K562 (cell line): ENCODE measurements around the gene ATXN7L2. TPM values are rescaled to one million over a fixed set of nuclear protein-coding genes. Genes with fewer than 3 reads are reported as not detected.
A peak's percentile ranks its signal among the peaks of the same experiment; 100 is the strongest.

Experiments used
- CBFB ChIP-seq: sonication (generic); formaldehyde crosslinking; IDR thresholded peaks from 2 replicates; pipeline ENCODE4 v1.4.0; 2020; ENCODE audit warnings: mild to moderate bottlenecking, missing genetic modification reagents
- CBX3 ChIP-seq, 2 experiments: IDR thresholded peaks; 1 replicate in 1 of 2; 2 replicates in 1 of 2; pipeline ENCODE4 v1.6.1; 2012; ENCODE audit warnings: inconsistent platforms in 2 of 2, low read length in 2 of 2, borderline replicate concordance in 1 of 2, control low read depth in 1 of 2
- FOXM1 ChIP-seq, 2 experiments: fragments of 450-650 bp in 1 of 2; sonication (generic) in 1 of 2; formaldehyde crosslinking in 1 of 2; IDR thresholded peaks; 2 replicates each; pipeline versions ENCODE4 v1.6.1 to v1.9.0; 2017 to 2022; ENCODE audit warnings: low read depth in 2 of 2, mild to moderate bottlenecking in 2 of 2, missing genetic modification reagents in 1 of 2, moderate library complexity in 1 of 2
- FOXP1 ChIP-seq: sonication (generic); formaldehyde crosslinking; IDR thresholded peaks from 2 replicates; pipeline ENCODE4 v1.8.0; 2022; ENCODE audit warnings: mild to moderate bottlenecking, missing genetic modification reagents
- NCOA2 ChIP-seq, 2 experiments: fragments of 450-650 bp; IDR thresholded peaks; 2 replicates each; pipeline ENCODE4 v1.6.1; 2018; ENCODE audit warnings: mild to moderate bottlenecking in 2 of 2, moderate library complexity in 1 of 2; ENCODE audit not compliant: partially characterized antibody in 2 of 2
- POLR3A ChIP-seq: IDR thresholded peaks from 2 replicates; pipeline ENCODE4 v1.6.1; 2011; ENCODE audit warnings: borderline replicate concordance, mild to moderate bottlenecking, moderate library complexity; ENCODE audit not compliant: insufficient read length, insufficient read depth; ENCODE audit errors: extremely low read depth
- ZNF140 ChIP-seq: fragments of 250-450 bp; sonication (Bioruptor Pico); IDR thresholded peaks from 2 replicates; pipeline ENCODE4 v1.8.0; 2021; ENCODE audit warnings: moderate library complexity, mild to moderate bottlenecking, inconsistent platforms
- ZNF143 ChIP-seq: sonication (generic); formaldehyde crosslinking; IDR thresholded peaks from 2 replicates; pipeline ENCODE4 v1.9.0; 2022; ENCODE audit warnings: mild to moderate bottlenecking, missing genetic modification reagents
- ZNF57 ChIP-seq: fragments of 450-650 bp; formaldehyde crosslinking; IDR thresholded peaks from 2 replicates; pipeline ENCODE4 v1.4.0; 2020; ENCODE audit warnings: mild to moderate bottlenecking, moderate library complexity
- polyA plus RNA-seq, 8 experiments: library from polyadenylated mRNA; depleted of rRNA in 4 of 8; stranded (reverse) in 5 of 8; unstranded in 3 of 8; fragments of >200 nt; fragmentation: Nextera tagmentation in 2 of 8; fragmentation: Illumina TruSeq in 1 of 8; extraction: Ambion mirVana in 2 of 8; extraction: Trizol in 1 of 8; gene quantifications; 2 replicates each; pipeline versions ENCODE4 v1.2.1 to v1.2.3, GENCODE V29; 2011 to 2014; ENCODE audit warnings: inconsistent platforms in 1 of 8, missing spikeins in 1 of 8
- total RNA-seq, 7 experiments: library from RNA; depleted of rRNA in 6 of 7; stranded (reverse); fragments of >200 nt in 6 of 7; fragmentation: Illumina TruSeq in 2 of 7; extraction: Trizol in 2 of 7; gene quantifications; 2 replicates each; pipeline versions ENCODE4 v1.2.1 to v1.2.3, GENCODE V29; 2011 to 2021; ENCODE audit warnings: low replicate concordance in 1 of 7
- TF ChIP-seq, protein P1 (sequence below), 2 experiments: fragments of 450-650 bp in 1 of 2; sonication (generic) in 1 of 2; formaldehyde crosslinking in 1 of 2; IDR thresholded peaks; 2 replicates each; pipeline versions ENCODE4 v1.7.1 to v1.9.0; 2016 to 2022; ENCODE audit warnings: inconsistent platforms in 1 of 2, mild to moderate bottlenecking in 1 of 2, missing genetic modification reagents in 1 of 2
- TF ChIP-seq, protein P2 (sequence below): fragments of 250-450 bp; sonication (Bioruptor Pico); IDR thresholded peaks from 2 replicates; pipeline ENCODE4 v1.5.0; 2021; ENCODE audit warnings: mild to moderate bottlenecking, borderline replicate concordance
- TF ChIP-seq, protein P3 (sequence below): sonication (generic); formaldehyde crosslinking; IDR thresholded peaks from 2 replicates; pipeline ENCODE4 v1.8.1; 2022; ENCODE audit warnings: missing genetic modification reagents

Gene ATXN7L2
- total and polyA plus RNA-seq, 9 of the 15 experiments (the other 6 are each of a cell fraction or from before 2014, with no cell fraction given): 0.21 to 10.4 (median 5.8) TPM

DNA sequence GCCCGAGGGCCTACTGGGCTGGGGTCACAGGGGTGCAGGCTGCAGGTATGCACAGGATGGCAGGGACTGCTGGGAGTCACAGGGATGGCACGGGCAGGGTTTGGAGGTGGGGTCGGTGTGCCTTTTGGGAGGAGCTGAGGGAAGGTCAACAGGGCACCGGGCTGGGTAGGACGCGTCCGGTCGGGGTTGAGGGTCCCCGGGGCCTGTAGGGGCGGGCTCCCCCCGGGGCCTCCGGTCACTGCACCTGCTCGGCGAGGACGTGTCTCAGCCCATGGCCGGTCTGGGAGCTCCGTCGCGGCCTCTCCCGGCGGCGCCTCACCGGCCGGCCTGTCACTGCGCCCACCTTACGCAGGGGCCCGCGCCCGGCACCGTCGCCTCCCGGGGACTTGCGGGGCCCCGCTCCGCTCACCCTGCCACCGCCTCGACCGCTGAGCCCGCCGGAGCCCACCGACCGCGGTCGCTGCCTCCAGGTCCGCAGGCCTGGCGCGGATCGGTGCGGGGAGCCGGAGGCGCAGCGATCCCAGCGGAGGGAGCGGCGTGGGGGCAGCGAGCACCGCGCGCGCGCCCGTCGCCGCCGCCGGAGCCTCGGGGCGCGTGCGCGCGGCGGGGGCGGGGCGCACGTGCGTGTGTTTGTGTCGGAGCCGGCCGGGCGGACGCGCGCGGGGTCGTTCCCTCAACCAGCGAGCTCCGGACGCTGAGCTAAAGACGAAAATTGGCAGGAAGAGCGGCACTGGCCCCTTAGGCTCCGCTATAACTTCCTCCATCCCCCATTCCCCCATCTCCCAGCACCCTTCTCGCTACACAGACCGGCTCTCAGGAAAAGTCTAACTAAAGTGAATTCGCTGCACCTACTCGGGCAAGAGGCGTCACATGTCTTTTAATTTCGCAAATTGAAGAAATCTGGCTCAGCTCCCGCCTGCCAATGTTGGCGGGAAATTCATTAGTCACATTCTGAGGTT, 25.8 kb downstream of the ATXN7L2 start, which contains the start of gene AMIGO1 (continued):
- TF ChIP-seq, protein P1, sequence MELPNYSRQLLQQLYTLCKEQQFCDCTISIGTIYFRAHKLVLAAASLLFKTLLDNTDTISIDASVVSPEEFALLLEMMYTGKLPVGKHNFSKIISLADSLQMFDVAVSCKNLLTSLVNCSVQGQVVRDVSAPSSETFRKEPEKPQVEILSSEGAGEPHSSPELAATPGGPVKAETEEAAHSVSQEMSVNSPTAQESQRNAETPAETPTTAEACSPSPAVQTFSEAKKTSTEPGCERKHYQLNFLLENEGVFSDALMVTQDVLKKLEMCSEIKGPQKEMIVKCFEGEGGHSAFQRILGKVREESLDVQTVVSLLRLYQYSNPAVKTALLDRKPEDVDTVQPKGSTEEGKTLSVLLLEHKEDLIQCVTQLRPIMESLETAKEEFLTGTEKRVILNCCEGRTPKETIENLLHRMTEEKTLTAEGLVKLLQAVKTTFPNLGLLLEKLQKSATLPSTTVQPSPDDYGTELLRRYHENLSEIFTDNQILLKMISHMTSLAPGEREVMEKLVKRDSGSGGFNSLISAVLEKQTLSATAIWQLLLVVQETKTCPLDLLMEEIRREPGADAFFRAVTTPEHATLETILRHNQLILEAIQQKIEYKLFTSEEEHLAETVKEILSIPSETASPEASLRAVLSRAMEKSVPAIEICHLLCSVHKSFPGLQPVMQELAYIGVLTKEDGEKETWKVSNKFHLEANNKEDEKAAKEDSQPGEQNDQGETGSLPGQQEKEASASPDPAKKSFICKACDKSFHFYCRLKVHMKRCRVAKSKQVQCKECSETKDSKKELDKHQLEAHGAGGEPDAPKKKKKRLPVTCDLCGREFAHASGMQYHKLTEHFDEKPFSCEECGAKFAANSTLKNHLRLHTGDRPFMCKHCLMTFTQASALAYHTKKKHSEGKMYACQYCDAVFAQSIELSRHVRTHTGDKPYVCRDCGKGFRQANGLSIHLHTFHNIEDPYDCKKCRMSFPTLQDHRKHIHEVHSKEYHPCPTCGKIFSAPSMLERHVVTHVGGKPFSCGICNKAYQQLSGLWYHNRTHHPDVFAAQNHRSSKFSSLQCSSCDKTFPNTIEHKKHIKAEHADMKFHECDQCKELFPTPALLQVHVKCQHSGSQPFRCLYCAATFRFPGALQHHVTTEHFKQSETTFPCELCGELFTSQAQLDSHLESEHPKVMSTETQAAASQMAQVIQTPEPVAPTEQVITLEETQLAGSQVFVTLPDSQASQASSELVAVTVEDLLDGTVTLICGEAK (IDR thresholded peaks at IDR 0.05): no peak
- TF ChIP-seq, protein P1 (CRISPR knock-in tag; IDR thresholded peaks at IDR 0.05): no peak
- no peak for TF ChIP-seq NCOA2 (IDR thresholded peaks at IDR 0.05; ENCODE audit: partially characterized antibody in 2 of 2)
- TF ChIP-seq CBX3 (IDR thresholded peaks at IDR 0.05; ENCODE audit: borderline replicate concordance in 1 of 2, low read length in 2 of 2): no peak
- TF ChIP-seq FOXP1 (CRISPR knock-in tag): 0 out of 2 replicates have a peak, but pooled peaks have one; percentile 24
- no peak for TF ChIP-seq ZNF140
- TF ChIP-seq, protein P2, sequence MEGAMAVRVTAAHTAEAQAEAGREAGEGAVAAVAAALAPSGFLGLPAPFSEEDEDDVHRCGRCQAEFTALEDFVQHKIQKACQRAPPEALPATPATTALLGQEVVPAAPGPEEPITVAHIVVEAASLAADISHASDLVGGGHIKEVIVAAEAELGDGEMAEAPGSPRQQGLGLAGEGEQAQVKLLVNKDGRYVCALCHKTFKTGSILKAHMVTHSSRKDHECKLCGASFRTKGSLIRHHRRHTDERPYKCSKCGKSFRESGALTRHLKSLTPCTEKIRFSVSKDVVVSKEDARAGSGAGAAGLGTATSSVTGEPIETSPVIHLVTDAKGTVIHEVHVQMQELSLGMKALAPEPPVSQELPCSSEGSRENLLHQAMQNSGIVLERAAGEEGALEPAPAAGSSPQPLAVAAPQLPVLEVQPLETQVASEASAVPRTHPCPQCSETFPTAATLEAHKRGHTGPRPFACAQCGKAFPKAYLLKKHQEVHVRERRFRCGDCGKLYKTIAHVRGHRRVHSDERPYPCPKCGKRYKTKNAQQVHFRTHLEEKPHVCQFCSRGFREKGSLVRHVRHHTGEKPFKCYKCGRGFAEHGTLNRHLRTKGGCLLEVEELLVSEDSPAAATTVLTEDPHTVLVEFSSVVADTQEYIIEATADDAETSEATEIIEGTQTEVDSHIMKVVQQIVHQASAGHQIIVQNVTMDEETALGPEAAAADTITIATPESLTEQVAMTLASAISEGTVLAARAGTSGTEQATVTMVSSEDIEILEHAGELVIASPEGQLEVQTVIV (CRISPR knock-in tag): no peak
- TF ChIP-seq CBFB (CRISPR knock-in tag): no peak
- no peak for TF ChIP-seq ZNF57 (CRISPR knock-in tag)
- no peak for TF ChIP-seq POLR3A
- TF ChIP-seq ZNF143 (CRISPR knock-in tag): no peak
- TF ChIP-seq, protein P3, sequence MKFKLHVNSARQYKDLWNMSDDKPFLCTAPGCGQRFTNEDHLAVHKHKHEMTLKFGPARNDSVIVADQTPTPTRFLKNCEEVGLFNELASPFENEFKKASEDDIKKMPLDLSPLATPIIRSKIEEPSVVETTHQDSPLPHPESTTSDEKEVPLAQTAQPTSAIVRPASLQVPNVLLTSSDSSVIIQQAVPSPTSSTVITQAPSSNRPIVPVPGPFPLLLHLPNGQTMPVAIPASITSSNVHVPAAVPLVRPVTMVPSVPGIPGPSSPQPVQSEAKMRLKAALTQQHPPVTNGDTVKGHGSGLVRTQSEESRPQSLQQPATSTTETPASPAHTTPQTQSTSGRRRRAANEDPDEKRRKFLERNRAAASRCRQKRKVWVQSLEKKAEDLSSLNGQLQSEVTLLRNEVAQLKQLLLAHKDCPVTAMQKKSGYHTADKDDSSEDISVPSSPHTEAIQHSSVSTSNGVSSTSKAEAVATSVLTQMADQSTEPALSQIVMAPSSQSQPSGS (CRISPR knock-in tag): no peak
- TF ChIP-seq FOXM1 (IDR thresholded peaks at IDR 0.05; ENCODE audit: low read depth): no peak
- no peak for TF ChIP-seq FOXM1 (CRISPR knock-in tag; IDR thresholded peaks at IDR 0.05; ENCODE audit: low read depth)
